ENCODE measurements around the gene MGAT4B.

DNA sequence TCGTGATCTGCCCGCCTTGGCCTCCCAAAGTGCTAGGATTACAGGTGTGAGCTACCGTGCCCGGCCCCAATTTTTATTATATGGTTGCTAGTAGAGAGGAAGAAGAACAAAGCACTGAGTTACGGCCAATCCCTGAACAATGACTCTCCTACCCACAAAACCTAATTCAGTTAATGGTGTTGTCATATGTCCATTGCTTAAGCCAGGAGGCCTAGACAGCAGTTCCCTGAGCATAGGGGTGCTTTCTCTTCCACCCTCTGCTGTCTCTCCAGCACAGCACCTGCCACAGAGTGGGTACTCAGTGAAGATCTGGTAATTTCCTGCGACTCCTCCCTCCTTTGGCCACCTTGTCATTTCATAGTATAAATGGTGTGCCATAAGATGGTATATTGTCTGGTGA lies 34.3 kb downstream of the MGAT4B start:
- no peak for TF ChIP-seq EP300 (IDR thresholded peaks at IDR 0.05)
- TF ChIP-seq, protein P1, sequence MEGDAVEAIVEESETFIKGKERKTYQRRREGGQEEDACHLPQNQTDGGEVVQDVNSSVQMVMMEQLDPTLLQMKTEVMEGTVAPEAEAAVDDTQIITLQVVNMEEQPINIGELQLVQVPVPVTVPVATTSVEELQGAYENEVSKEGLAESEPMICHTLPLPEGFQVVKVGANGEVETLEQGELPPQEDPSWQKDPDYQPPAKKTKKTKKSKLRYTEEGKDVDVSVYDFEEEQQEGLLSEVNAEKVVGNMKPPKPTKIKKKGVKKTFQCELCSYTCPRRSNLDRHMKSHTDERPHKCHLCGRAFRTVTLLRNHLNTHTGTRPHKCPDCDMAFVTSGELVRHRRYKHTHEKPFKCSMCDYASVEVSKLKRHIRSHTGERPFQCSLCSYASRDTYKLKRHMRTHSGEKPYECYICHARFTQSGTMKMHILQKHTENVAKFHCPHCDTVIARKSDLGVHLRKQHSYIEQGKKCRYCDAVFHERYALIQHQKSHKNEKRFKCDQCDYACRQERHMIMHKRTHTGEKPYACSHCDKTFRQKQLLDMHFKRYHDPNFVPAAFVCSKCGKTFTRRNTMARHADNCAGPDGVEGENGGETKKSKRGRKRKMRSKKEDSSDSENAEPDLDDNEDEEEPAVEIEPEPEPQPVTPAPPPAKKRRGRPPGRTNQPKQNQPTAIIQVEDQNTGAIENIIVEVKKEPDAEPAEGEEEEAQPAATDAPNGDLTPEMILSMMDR (IDR thresholded peaks at IDR 0.05): no peak

Data from tibial nerve (tissue), 4 donors.